Measurements from ENCODE around the gene IQSEC1. TPM values are rescaled to one million over a fixed set of nuclear protein-coding genes. Genes with fewer than 3 reads are reported as not detected.

Gene IQSEC1
- total RNA-seq, 1 donor from 2014 or later, result 211 TPM

- Mint-ChIP-seq H3K4me1 (ENCODE audit: low read depth, unreplicated experiment) (peaks cover 33% of the 10 kb centered on the region), H3K4me3 (ENCODE audit: unreplicated experiment) (peak overlapping the region; percentile 23), H3K27ac (ENCODE audit: unreplicated experiment) (no peak overlapping the region), H3K27me3 (ENCODE audit: unreplicated experiment) (peaks cover 22% of the 10 kb centered on the region), H3K9me3 (ENCODE audit: unreplicated experiment) (peaks cover 17% of the 10 kb centered on the region), H3K36me3 (ENCODE audit: unreplicated experiment) (peaks cover 7% of the 10 kb centered on the region)
- DNase-seq, result no peak
- TF ChIP-seq CTCF (IDR thresholded peaks at IDR 0.05; ENCODE audit: partially characterized antibody, unreplicated experiment), result no peak
These were observed 181.7 kb downstream of the IQSEC1 start for GRCh38 chr3:12891391-12891984.

- Mint-ChIP-seq H3K4me1 (ENCODE audit: low read depth, unreplicated experiment) (peaks cover 29% of the 10 kb centered on the region), H3K9me3 (ENCODE audit: unreplicated experiment) (peaks cover 13% of the 10 kb centered on the region), H3K27me3 (ENCODE audit: unreplicated experiment) (peaks cover 22% of the 10 kb centered on the region), H3K36me3 (ENCODE audit: unreplicated experiment) (peaks cover 7% of the 10 kb centered on the region), H3K4me3 (ENCODE audit: unreplicated experiment) (no peak overlapping the region), H3K27ac (ENCODE audit: unreplicated experiment) (no peak overlapping the region)
- no peak for TF ChIP-seq CTCF (IDR thresholded peaks at IDR 0.05; ENCODE audit: partially characterized antibody, unreplicated experiment)
- no peak for DNase-seq
These were observed 182.4 kb downstream of the IQSEC1 start for GRCh38 chr3:12890610-12891390.

GRCh38 chr3:12886736-12887135 is 186.5 kb downstream of the IQSEC1 start:
- no peaks in the 10 kb centered on the region for H3K9me3 Mint-ChIP-seq (ENCODE audit: unreplicated experiment)
- peaks cover 5% of the 10 kb centered on the region for H3K27me3 Mint-ChIP-seq (ENCODE audit: unreplicated experiment)
- no peak for TF ChIP-seq CTCF (IDR thresholded peaks at IDR 0.05; ENCODE audit: partially characterized antibody, unreplicated experiment)
- H3K36me3 Mint-ChIP-seq (ENCODE audit: unreplicated experiment), result peaks cover 5% of the 10 kb centered on the region
- no peak overlapping the region for H3K4me3 Mint-ChIP-seq (ENCODE audit: unreplicated experiment)
- no peak for DNase-seq
- no peak overlapping the region for H3K27ac Mint-ChIP-seq (ENCODE audit: unreplicated experiment)
- peaks cover under 1% of the 10 kb centered on the region for H3K4me1 Mint-ChIP-seq (ENCODE audit: low read depth, unreplicated experiment)

- Mint-ChIP-seq H3K9me3 (ENCODE audit: unreplicated experiment) (peaks cover 2% of the 10 kb centered on the region), H3K36me3 (ENCODE audit: unreplicated experiment) (peaks cover 5% of the 10 kb centered on the region), H3K27me3 (ENCODE audit: unreplicated experiment) (peaks cover 5% of the 10 kb centered on the region), H3K4me3 (ENCODE audit: unreplicated experiment) (no peak overlapping the region), H3K4me1 (ENCODE audit: low read depth, unreplicated experiment) (no peaks in the 10 kb centered on the region), H3K27ac (ENCODE audit: unreplicated experiment) (no peak overlapping the region)
- TF ChIP-seq CTCF (IDR thresholded peaks at IDR 0.05; ENCODE audit: partially characterized antibody, unreplicated experiment), result no peak
- DNase-seq, result no peak
These were observed 187.0 kb downstream of the IQSEC1 start for GRCh38 chr3:12886106-12886679.

GRCh38 chr3:12885583-12885930 is 187.7 kb downstream of the IQSEC1 start:
- Mint-ChIP-seq H3K27me3 (ENCODE audit: unreplicated experiment) (peaks cover 5% of the 10 kb centered on the region), H3K4me3 (ENCODE audit: unreplicated experiment) (no peak overlapping the region), H3K4me1 (ENCODE audit: low read depth, unreplicated experiment) (no peaks in the 10 kb centered on the region), H3K27ac (ENCODE audit: unreplicated experiment) (no peak overlapping the region), H3K36me3 (ENCODE audit: unreplicated experiment) (peaks cover 5% of the 10 kb centered on the region), H3K9me3 (ENCODE audit: unreplicated experiment) (peaks cover 2% of the 10 kb centered on the region)
- DNase-seq, result no peak
- no peak for TF ChIP-seq CTCF (IDR thresholded peaks at IDR 0.05; ENCODE audit: partially characterized antibody, unreplicated experiment)

Data from glutamatergic neuron (in vitro differentiated cells).